Testis (tissue), 3 donors: ENCODE data around the gene CDKAL1. TPM values are rescaled to one million over a fixed set of nuclear protein-coding genes. Genes with fewer than 3 reads are reported as not detected.

ENCODE experiments used
- DNase-seq: peaks from one replicate; pipeline ENCODE4 v3.0.0-alpha.2; 2019
- H3K27ac ChIP-seq, 2 donors: fragments of 200-600 bp; sonication (generic); one replicate each; pipeline ENCODE4 v1.5.1; 2019
- H3K27me3 ChIP-seq: fragments of 200-600 bp; sonication (generic); one replicate; pipeline ENCODE4 v1.5.1; 2019
- H3K36me3 ChIP-seq: fragments of 200-600 bp; sonication (generic); one replicate; pipeline ENCODE4 v1.5.1; 2017; ENCODE audit warnings: low read depth; ENCODE audit errors: missing control alignments
- H3K4me1 ChIP-seq: fragments of 200-600 bp; sonication (generic); one replicate; pipeline ENCODE4 v1.5.1; 2019
- H3K4me3 ChIP-seq, 2 donors: fragments of 200-600 bp; sonication (generic); one replicate each; pipeline ENCODE4 v1.5.1; 2017 to 2019
- H3K9me3 ChIP-seq: fragments of 200-600 bp; sonication (generic); one replicate; pipeline ENCODE4 v1.5.1; 2017
- POLR2A ChIP-seq: fragments of 450-650 bp; IDR thresholded peaks from one replicate; pipeline ENCODE4 v1.6.1; 2017; ENCODE audit warnings: antibody characterized with exemption, mild to moderate bottlenecking, moderate library complexity
- WGBS, 2 donors: methylation state at CpG; one replicate each; pipeline ENCODE4 v1.1.5; 2018; 5-methylcytosine and 5-hydroxymethylcytosine counted together
- intact Hi-C: fragments of 100-400 bp; cut with DNase I; formaldehyde crosslinking; loops from one replicate; pipeline ENCODE4 v1.15.1; 2023; ENCODE audit warnings: low total_unique reads
- polyA plus RNA-seq: library from polyadenylated mRNA; stranded (reverse); fragments of 350-450 nt; fragmentation: Illumina TruSeq; extraction: RNeasy Lipid Tissue Mini Kit (QIAGEN cat#74804); gene quantifications from one replicate; pipeline ENCODE4 v1.2.3, GENCODE V29; 2014; ENCODE audit warnings: low read depth, low replicate concordance; ENCODE audit not compliant: insufficient read depth
- total RNA-seq, 2 donors: library from RNA; depleted of rRNA; stranded (reverse); fragments of >200 nt; gene quantifications; one replicate each; pipeline ENCODE4 v1.2.3, GENCODE V29; 2016
- TF ChIP-seq, protein P1 (sequence below), 3 experiments: fragments of 450-650 bp in 2 of 3; fragments of 200-600 bp in 1 of 3; sonication (generic) in 1 of 3; IDR thresholded peaks; one replicate each; pipeline ENCODE4 v1.5.1; 2016 to 2019; ENCODE audit warnings: antibody characterized with exemption in 3 of 3, mild to moderate bottlenecking in 2 of 3, moderate library complexity in 1 of 3

Gene CDKAL1
- total and polyA plus RNA-seq, 3 donors from 2014 or later, result 11.1 to 18.5 (median 16.1) TPM

DNA sequence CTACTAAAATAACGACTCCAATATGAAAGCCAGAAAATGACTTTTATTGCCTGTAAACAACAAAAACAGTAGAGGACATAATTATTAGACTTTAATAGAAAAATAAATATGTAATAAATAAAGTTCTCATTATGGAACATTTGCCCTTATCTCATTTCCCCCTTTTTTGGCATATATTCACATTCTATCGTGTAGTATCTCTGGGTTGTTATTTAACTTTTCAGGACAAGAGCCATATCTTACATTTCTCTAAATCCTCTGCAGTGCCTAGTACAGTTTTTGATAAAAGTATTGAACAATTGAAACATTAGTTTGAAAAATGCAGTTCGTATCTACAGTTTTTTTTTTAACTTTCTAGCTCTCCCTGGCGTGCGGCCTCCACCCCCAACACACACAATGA, 617.3 kb downstream of the CDKAL1 start:
- intact Hi-C loops, result no loop called here
- H3K27ac ChIP-seq, result peak overlapping the region in 1 of 2 donors; percentile 17
- WGBS, 2 donors, result 44 to 56% methylated on average over 5 of the region's 5 CpGs

DNA sequence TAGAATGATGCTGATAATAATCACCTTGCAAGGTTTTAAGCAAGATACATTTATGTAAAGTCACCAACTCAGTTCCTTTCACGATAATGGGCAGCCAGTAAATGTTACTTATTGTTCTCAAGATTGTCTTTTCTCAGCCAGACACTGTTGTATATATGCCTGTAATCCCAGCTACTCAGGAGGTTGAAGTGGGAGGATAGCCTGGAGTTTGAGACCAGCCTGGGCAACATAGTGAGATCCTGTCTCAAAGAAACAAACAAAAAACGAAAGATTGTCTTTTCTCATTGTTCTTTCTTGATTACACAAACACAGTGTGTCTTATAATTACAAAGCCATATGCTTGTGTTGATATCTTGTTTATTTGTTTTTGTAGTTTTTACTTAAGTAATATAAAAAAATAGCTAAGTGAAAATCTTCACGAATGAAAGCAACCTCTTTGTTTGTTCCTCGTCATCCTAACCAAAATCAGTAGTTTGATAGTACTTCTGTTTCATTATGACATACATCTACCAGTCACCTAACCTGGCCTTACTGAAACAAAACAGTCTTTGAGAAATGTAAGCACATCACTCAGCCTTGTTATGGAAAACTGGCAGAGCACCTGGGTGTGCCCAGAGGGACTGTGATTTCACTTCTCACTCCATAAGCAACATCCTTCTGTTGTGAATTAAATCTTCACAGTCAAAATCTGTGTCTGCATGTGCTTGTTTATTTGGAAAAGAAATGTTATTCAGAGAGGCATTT, 623.1 kb downstream of the CDKAL1 start:
- H3K36me3 ChIP-seq, result no peaks in the 10 kb centered on the region
- no peak overlapping the region for H3K4me3 ChIP-seq
- DNase-seq, result no peak
- H3K27ac ChIP-seq, result no peak overlapping the region
- H3K9me3 ChIP-seq, result no peaks in the 10 kb centered on the region
- no peaks in the 10 kb centered on the region for H3K27me3 ChIP-seq
- 64 to 70% methylated on average over 4 of the region's 4 CpGs for WGBS, 2 donors
- TF ChIP-seq, protein P1, sequence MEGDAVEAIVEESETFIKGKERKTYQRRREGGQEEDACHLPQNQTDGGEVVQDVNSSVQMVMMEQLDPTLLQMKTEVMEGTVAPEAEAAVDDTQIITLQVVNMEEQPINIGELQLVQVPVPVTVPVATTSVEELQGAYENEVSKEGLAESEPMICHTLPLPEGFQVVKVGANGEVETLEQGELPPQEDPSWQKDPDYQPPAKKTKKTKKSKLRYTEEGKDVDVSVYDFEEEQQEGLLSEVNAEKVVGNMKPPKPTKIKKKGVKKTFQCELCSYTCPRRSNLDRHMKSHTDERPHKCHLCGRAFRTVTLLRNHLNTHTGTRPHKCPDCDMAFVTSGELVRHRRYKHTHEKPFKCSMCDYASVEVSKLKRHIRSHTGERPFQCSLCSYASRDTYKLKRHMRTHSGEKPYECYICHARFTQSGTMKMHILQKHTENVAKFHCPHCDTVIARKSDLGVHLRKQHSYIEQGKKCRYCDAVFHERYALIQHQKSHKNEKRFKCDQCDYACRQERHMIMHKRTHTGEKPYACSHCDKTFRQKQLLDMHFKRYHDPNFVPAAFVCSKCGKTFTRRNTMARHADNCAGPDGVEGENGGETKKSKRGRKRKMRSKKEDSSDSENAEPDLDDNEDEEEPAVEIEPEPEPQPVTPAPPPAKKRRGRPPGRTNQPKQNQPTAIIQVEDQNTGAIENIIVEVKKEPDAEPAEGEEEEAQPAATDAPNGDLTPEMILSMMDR (IDR thresholded peaks at IDR 0.05), result no peak
- no peak for TF ChIP-seq POLR2A
- intact Hi-C loops, result no loop called here
- no peaks in the 10 kb centered on the region for H3K4me1 ChIP-seq

More for the DNA sequence above, 617.3 kb downstream of the CDKAL1 start:
- no peaks in the 10 kb centered on the region for H3K36me3 ChIP-seq
- H3K4me1 ChIP-seq, result peaks cover 5% of the 10 kb centered on the region
- H3K4me3 ChIP-seq, result no peak overlapping the region
- no peaks in the 10 kb centered on the region for H3K27me3 ChIP-seq
- peak; percentile 48 for DNase-seq
- TF ChIP-seq, protein P1 (IDR thresholded peaks at IDR 0.05), result no peak
- no peak for TF ChIP-seq POLR2A
- no peaks in the 10 kb centered on the region for H3K9me3 ChIP-seq

DNA sequence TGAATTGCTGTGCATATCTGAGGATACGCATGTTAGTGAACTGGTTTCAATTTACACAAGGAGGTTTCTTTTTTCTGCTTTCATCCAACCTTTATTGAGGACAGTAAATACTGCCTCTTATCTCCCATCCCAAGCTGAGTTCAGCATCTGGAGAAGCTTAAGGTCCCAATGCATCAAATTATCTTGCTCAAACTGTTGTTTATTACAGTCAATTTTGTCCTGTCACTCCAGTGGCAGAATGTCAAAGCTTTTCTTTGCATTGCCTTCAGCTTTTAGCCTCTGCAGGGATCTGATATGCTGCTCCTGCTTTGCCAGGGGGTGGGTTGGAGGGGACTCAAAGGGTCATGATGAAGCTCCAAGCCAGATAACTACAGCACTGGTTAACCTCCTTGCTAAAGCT, 623.9 kb downstream of the CDKAL1 start:
- no peaks in the 10 kb centered on the region for H3K36me3 ChIP-seq
- DNase-seq, result no peak
- no peak overlapping the region for H3K4me3 ChIP-seq
- no peaks in the 10 kb centered on the region for H3K9me3 ChIP-seq
- 86 to 88% methylated on average over 1 of the region's 1 CpG for WGBS, 2 donors
- H3K27me3 ChIP-seq, result no peaks in the 10 kb centered on the region
- H3K27ac ChIP-seq, result no peak overlapping the region
- intact Hi-C loops, result no loop called here
- no peaks in the 10 kb centered on the region for H3K4me1 ChIP-seq
- no peak for TF ChIP-seq POLR2A
- TF ChIP-seq, protein P1 (IDR thresholded peaks at IDR 0.05), result no peak

DNA sequence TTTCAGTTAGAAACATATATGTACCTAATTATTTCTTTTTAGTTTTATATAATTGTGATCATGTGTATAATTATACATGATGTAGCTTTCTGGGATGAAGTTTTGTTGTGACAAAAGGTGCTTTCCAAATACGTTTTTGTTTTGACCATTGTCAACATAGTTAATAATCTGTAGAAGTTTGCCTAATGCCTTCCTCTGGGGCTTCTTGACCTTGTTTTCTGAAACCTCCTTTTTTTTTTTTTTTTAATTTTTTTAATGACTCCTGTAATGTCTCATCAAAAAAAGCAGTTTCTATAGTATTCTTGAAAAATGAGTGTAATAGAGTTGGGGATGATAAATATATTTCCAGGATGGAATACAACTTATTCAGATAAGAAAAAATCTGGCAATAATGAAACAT, 624.6 kb downstream of the CDKAL1 start:
- 53 to 76% methylated on average over 1 of the region's 1 CpG for WGBS, 2 donors

More for the DNA sequence above, 624.6 kb downstream of the CDKAL1 start:
- no peak overlapping the region for H3K27ac ChIP-seq
- H3K36me3 ChIP-seq, result no peaks in the 10 kb centered on the region
- H3K27me3 ChIP-seq, result no peaks in the 10 kb centered on the region
- TF ChIP-seq, protein P1 (IDR thresholded peaks at IDR 0.05), result no peak
- TF ChIP-seq POLR2A, result no peak
- intact Hi-C loops, result no loop called here
- no peak for DNase-seq
- H3K4me1 ChIP-seq, result no peaks in the 10 kb centered on the region
- H3K4me3 ChIP-seq, result no peak overlapping the region
- H3K9me3 ChIP-seq, result no peaks in the 10 kb centered on the region
